WTC11 (cell line): Measurements from ENCODE around the gene MAML3. TPM values are rescaled to one million over a fixed set of nuclear protein-coding genes. Genes with fewer than 3 reads are reported as not detected.

Source experiments
- ATAC-seq: fragments of 200-7000 bp; cut with Tn5 transposase; 2 replicates; pipeline ENCODE4 v1.10.0; 2021; ENCODE audit warnings: mild to moderate bottlenecking, moderate library complexity
- CTCF ChIA-PET: fragments of 300-600 bp; sonication (Branson Sonifier 250); formaldehyde crosslinking; loops from one replicate; lab custom pipeline; 2021; ENCODE audit warnings: antibody characterized with exemption; lab: Charles Lee
- POLR2A ChIA-PET: fragments of 350-600 bp; sonication (Branson Sonifier 250); formaldehyde crosslinking; loops from one replicate; lab custom pipeline; 2021; ENCODE audit warnings: antibody characterized with exemption; lab: Charles Lee
- DNase-seq: peaks from one replicate; pipeline ENCODE4 v3.0.0; 2021; ENCODE audit warnings: low spot score
- H3K27ac Mint-ChIP-seq: 2 replicates; pipeline ENCODE4 v1.8.0; 2021; ENCODE audit warnings: mixed read lengths
- H3K27me3 Mint-ChIP-seq: 2 replicates; pipeline ENCODE4 v1.8.0; 2021; ENCODE audit warnings: low read depth, mild to moderate bottlenecking, moderate library complexity, mixed read lengths
- H3K36me3 Mint-ChIP-seq: 2 replicates; pipeline ENCODE4 v1.8.0; 2021; ENCODE audit warnings: mixed read lengths
- H3K4me1 Mint-ChIP-seq: 2 replicates; pipeline ENCODE4 v1.8.0; 2022; ENCODE audit warnings: mixed read lengths
- H3K4me3 Mint-ChIP-seq: 2 replicates; pipeline ENCODE4 v1.8.0; 2021; ENCODE audit warnings: mild to moderate bottlenecking, moderate library complexity, mixed read lengths
- H3K9me3 Mint-ChIP-seq: 2 replicates; pipeline ENCODE4 v1.8.0; 2021; ENCODE audit warnings: mixed read lengths
- AFF4 ChIP-seq: sonication (generic); formaldehyde crosslinking; IDR thresholded peaks from 2 replicates; pipeline ENCODE4 v1.8.1; 2023; ENCODE audit warnings: mild to moderate bottlenecking, missing genetic modification reagents, borderline replicate concordance
- ARID4B ChIP-seq: sonication (generic); formaldehyde crosslinking; IDR thresholded peaks from 2 replicates; pipeline ENCODE4 v1.8.0; 2023; ENCODE audit warnings: missing genetic modification reagents, mild to moderate bottlenecking, borderline replicate concordance
- CREB1 ChIP-seq: sonication (generic); formaldehyde crosslinking; IDR thresholded peaks from 2 replicates; pipeline ENCODE4 v1.8.0; 2023; ENCODE audit warnings: mild to moderate bottlenecking, missing genetic modification reagents
- ERG ChIP-seq: fragments of 250-450 bp; sonication (Bioruptor Pico); IDR thresholded peaks from 2 replicates; pipeline ENCODE4 v1.8.0; 2021; ENCODE audit warnings: mild to moderate bottlenecking
- ETV6 ChIP-seq: sonication (generic); formaldehyde crosslinking; IDR thresholded peaks from 2 replicates; pipeline ENCODE4 v1.8.1; 2022; ENCODE audit warnings: mild to moderate bottlenecking, missing genetic modification reagents
- FOXP1 ChIP-seq: sonication (generic); formaldehyde crosslinking; IDR thresholded peaks from 2 replicates; pipeline ENCODE4 v1.8.0; 2022; ENCODE audit warnings: missing genetic modification reagents, mild to moderate bottlenecking, moderate library complexity, borderline replicate concordance
- IRF2 ChIP-seq: sonication (generic); formaldehyde crosslinking; IDR thresholded peaks from 2 replicates; pipeline ENCODE4 v1.8.0; 2022; ENCODE audit warnings: low read depth, missing genetic modification reagents, borderline replicate concordance
- MLX ChIP-seq: sonication (generic); formaldehyde crosslinking; IDR thresholded peaks from 2 replicates; pipeline ENCODE4 v1.8.1; 2023; ENCODE audit warnings: mild to moderate bottlenecking, missing genetic modification reagents, moderate library complexity
- RELA ChIP-seq: sonication (generic); formaldehyde crosslinking; IDR thresholded peaks from 2 replicates; pipeline ENCODE4 v1.8.1; 2022; ENCODE audit warnings: missing genetic modification reagents, mild to moderate bottlenecking, borderline replicate concordance
- RORB ChIP-seq: fragments of 250-450 bp; sonication (Bioruptor Pico); IDR thresholded peaks from 2 replicates; pipeline ENCODE4 v1.9.0; 2021; ENCODE audit warnings: mild to moderate bottlenecking
- TCF7 ChIP-seq: sonication (generic); formaldehyde crosslinking; IDR thresholded peaks from 2 replicates; pipeline ENCODE4 v1.8.0; 2022; ENCODE audit warnings: mild to moderate bottlenecking, low read depth, missing genetic modification reagents, moderate library complexity
- TEAD1 ChIP-seq: sonication (generic); formaldehyde crosslinking; IDR thresholded peaks from 2 replicates; pipeline ENCODE4 v1.8.0; 2022; ENCODE audit warnings: mild to moderate bottlenecking, missing genetic modification reagents
- TP53 ChIP-seq: sonication (generic); formaldehyde crosslinking; IDR thresholded peaks from 2 replicates; pipeline ENCODE4 v1.8.1; 2023; ENCODE audit warnings: mild to moderate bottlenecking, missing genetic modification reagents
- ZNF121 ChIP-seq: sonication (generic); formaldehyde crosslinking; IDR thresholded peaks from 2 replicates; pipeline ENCODE4 v1.8.0; 2023; ENCODE audit warnings: missing genetic modification reagents
- ZNF317 ChIP-seq: sonication (generic); formaldehyde crosslinking; IDR thresholded peaks from 2 replicates; pipeline ENCODE4 v1.8.1; 2023; ENCODE audit warnings: low read depth, mild to moderate bottlenecking, moderate library complexity, missing genetic modification reagents, borderline replicate concordance
- ZNF425 ChIP-seq: fragments of 250-450 bp; sonication (Bioruptor Pico); conservative IDR thresholded peaks from 2 replicates; pipeline ENCODE4 v1.9.0; 2021; ENCODE audit warnings: mild to moderate bottlenecking
- ZSCAN18 ChIP-seq: fragments of 250-450 bp; sonication (Bioruptor Pico); IDR thresholded peaks from 2 replicates; pipeline ENCODE4 v2.1.2; 2022; ENCODE audit warnings: mild to moderate bottlenecking, moderate library complexity
- total RNA-seq: library from RNA; stranded (reverse); gene quantifications from 3 replicates; pipeline ENCODE4 v1.2.3, GENCODE V29; 2021

Gene MAML3
- total RNA-seq, 1 experiment from 2014 or later, result 7.4 TPM

GRCh38 chr4:139934057-139934707 is 219.8 kb downstream of the MAML3 start:
- no peak for TF ChIP-seq ZSCAN18 (CRISPR knock-in tag)
- TF ChIP-seq ZNF121 (CRISPR knock-in tag), result no peak
- TF ChIP-seq ZNF425 (CRISPR knock-in tag), result no peak
- no peak for TF ChIP-seq TEAD1
- TF ChIP-seq ARID4B (CRISPR knock-in tag), result no peak
- no peak for TF ChIP-seq FOXP1
- no peak for TF ChIP-seq ETV6 (CRISPR knock-in tag)
- no peak for TF ChIP-seq TCF7 (CRISPR knock-in tag)
- TF ChIP-seq RELA (CRISPR knock-in tag), result no peak
- no peak for TF ChIP-seq AFF4 (CRISPR knock-in tag)
- TF ChIP-seq IRF2, result no peak
- TF ChIP-seq CREB1 (CRISPR knock-in tag), result no peak
- TF ChIP-seq ZNF317 (CRISPR knock-in tag), result no peak
- TF ChIP-seq TP53 (CRISPR knock-in tag), result no peak
- TF ChIP-seq MLX (CRISPR knock-in tag), result no peak
- no peak for TF ChIP-seq ERG
- no peak for TF ChIP-seq RORB (CRISPR knock-in tag)
- ChIA-PET POLR2A (no interaction called here), CTCF (no interaction called here)
- no peak for DNase-seq
- Mint-ChIP-seq H3K27ac (no peak overlapping the region), H3K9me3 (no peaks in the 10 kb centered on the region), H3K4me3 (no peak overlapping the region), H3K36me3 (no peaks in the 10 kb centered on the region), H3K4me1 (peaks cover 8% of the 10 kb centered on the region), H3K27me3 (no peaks in the 10 kb centered on the region)
- ATAC-seq, result no peak
